ENCODE measurements around the gene METTL6.

DNA sequence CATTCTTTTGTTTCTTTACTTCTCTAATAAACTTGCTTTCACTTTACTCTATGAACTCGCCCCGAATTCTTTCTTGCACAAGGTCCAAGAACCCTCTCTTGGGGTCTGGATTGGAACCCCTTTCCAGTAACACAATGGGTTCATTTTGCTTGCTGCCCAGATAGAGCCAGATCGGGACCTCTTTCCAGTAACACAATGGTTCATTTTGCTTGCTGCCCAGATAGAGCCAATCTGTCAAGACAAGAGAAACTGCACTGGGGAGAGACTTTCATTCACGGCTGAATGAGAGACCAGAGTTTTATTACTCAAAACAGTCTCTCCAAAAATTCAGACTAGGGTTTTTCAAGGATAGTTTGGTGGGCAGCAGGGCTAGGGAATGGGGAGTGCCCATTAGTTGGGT lies 25.4 kb downstream of the METTL6 start:
- no peak for TF ChIP-seq ZNF274 (IDR thresholded peaks at IDR 0.05; ENCODE audit: low read depth, low read length)
- TF ChIP-seq YY1 (IDR thresholded peaks at IDR 0.05; ENCODE audit: insufficient read depth, insufficient read length): no peak
- no peak for TF ChIP-seq SUZ12 (IDR thresholded peaks at IDR 0.05; ENCODE audit: extremely low read depth, insufficient read depth, insufficient read length)

All from NT2/D1 (cell line).